Activated CD8-positive, alpha-beta memory T cell treated with anti-CD3 and anti-CD28 coated beads, Interleukin-2, amount 10 ng/mL, durations not matched to agents 7 days and 5 days (primary cell): Measurements from ENCODE around the gene ANG. TPM values are rescaled to one million over a fixed set of nuclear protein-coding genes. Genes with fewer than 3 reads are reported as not detected.
"Not testable (repeated sequence)": the region's sequence is repeated elsewhere in the genome, so short reads cannot be mapped to it uniquely, and the experiment has no call there.

Experiments used
- ATAC-seq: fragments of 150-1000 bp; cut with Tn5 transposase; one replicate; pipeline ENCODE4 v1.10.0; 2021; ENCODE audit warnings: moderate library complexity
- CTCF ChIA-PET: fragments of 350-600 bp; sonication (Branson Sonifier 250); formaldehyde crosslinking; loops from one replicate; lab custom pipeline; 2021; ENCODE audit warnings: antibody characterized with exemption; lab: Charles Lee
- DNase-seq: peaks from one replicate; pipeline ENCODE4 v3.0.0-alpha.2; 2020
- H3K27ac Mint-ChIP-seq: one replicate; pipeline ENCODE4 v1.8.0; 2021; ENCODE audit warnings: mild to moderate bottlenecking, mixed read lengths
- H3K27me3 Mint-ChIP-seq: one replicate; pipeline ENCODE4 v1.8.0; 2021; ENCODE audit warnings: mixed read lengths
- H3K36me3 Mint-ChIP-seq: one replicate; pipeline ENCODE4 v1.8.0; 2021; ENCODE audit warnings: mild to moderate bottlenecking, mixed read lengths
- H3K4me1 Mint-ChIP-seq: one replicate; pipeline ENCODE4 v1.8.0; 2021; ENCODE audit warnings: mixed read lengths
- H3K4me3 Mint-ChIP-seq: one replicate; pipeline ENCODE4 v1.8.0; 2021; ENCODE audit warnings: mild to moderate bottlenecking, moderate library complexity, mixed read lengths
- H3K9me3 Mint-ChIP-seq: one replicate; pipeline ENCODE4 v1.8.0; 2022; ENCODE audit warnings: low read depth, mixed read lengths
- total RNA-seq, 2 experiments: library from RNA; stranded (reverse); gene quantifications; one replicate each; pipeline ENCODE4 v1.2.3, GENCODE V29; 2021

ANG gene
- total RNA-seq, 2 experiments from 2014 or later = 1.5 to 2.5 TPM

DNA sequence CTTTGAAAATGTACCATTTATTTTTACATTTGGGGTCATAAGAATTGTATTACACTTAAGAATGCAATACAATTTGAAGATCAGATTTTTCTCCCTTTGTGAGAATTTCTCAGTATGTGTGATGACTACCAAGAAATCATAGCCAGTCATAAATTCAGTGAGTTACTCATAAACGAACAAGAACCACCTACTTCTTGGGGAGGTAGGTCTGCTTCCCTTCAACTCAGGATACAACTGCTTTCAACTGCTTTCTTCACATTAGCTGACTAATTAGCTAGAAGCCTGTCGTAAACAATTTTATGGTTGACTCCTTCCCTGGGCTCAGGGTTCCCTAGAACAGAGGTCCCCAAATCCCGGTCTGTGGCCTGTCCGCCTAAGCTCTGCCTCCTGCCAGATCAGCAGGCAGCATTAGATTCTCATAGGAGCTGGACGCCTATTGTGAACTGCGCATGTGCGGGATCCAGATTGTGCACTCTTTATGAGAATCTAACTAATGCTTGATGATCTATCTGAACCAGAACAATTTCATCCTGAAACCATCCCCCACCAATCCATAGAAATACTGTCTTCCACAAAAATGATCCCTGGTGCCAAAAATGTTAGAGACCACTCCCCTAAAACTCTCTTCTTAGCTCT, 3.7 kb downstream of the ANG start:
- ATAC-seq (peak; percentile 65), DNase-seq (no peak)
- peaks cover 33% of the 10 kb centered on the region for H3K4me1 Mint-ChIP-seq
- H3K27ac Mint-ChIP-seq = peak overlapping the region; percentile 66
- CTCF ChIA-PET = interaction anchor here (1.0 to 9.9 kb wide), 19 partner anchors 8 to 366 kb away, joined by 3 to 163 read pairs (median 7); partner anchors contain the start of gene RNASE4
- H3K36me3 Mint-ChIP-seq = no peaks in the 10 kb centered on the region
- no peaks in the 10 kb centered on the region for H3K27me3 Mint-ChIP-seq
- H3K4me3 Mint-ChIP-seq = no peak overlapping the region
- no peaks in the 10 kb centered on the region for H3K9me3 Mint-ChIP-seq

- ATAC-seq (no peak), DNase-seq (no peak)
- Mint-ChIP-seq H3K27me3 (peaks cover 2% of the 10 kb centered on the region), H3K4me1 (peaks cover 24% of the 10 kb centered on the region), H3K4me3 (no peak overlapping the region), H3K9me3 (no peaks in the 10 kb centered on the region), H3K27ac (no peak overlapping the region), H3K36me3 (no peaks in the 10 kb centered on the region)
- CTCF ChIA-PET = interaction anchor here (1.0 to 3.1 kb wide), 11 partner anchors 12 to 368 kb away, joined by 3 to 21 read pairs (median 5); partner anchors contain the start of gene RNASE4
These were observed 8.2 kb downstream of the ANG start for GRCh38 chr14:20696764-20697163.

DNA sequence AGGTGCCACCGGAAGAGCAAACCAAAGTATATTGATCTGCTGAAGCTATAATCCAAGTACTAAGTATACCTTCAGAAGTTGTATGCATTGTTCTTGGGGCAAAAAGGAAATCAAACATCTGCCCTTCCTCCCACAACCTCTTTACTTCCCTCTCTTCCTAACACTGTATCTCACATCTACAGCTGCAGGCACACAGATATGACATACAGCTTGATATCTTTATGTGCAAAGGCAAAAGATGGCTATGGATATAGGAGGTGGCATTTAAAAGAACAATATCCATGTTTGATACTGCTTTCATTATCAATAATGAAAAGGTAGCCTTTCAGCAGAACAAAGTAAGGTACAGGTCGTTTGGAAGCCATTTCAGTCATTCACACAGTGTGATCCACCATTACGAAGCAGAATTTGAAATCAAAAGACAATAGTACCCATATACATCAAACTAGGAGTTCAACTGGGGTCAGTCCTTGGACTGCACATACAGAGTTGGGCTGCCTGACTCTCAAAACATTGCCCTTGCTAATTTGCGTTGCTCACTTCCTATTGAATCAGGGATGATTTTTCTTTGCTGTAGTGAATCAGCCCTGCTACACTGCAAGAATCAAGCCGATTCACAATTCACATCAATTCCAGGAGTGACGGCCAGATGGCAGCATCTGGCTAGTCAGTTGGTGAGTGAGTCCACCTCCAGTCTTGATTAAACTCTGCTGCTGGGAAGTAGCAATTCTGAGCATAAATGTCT, 8.9 kb downstream of the ANG start:
- DNase-seq = peak; percentile 76
- peaks cover 19% of the 10 kb centered on the region for H3K4me1 Mint-ChIP-seq
- H3K4me3 Mint-ChIP-seq = no peak overlapping the region
- no peaks in the 10 kb centered on the region for H3K36me3 Mint-ChIP-seq
- ATAC-seq = peak; percentile 76
- H3K27ac Mint-ChIP-seq = no peak overlapping the region
- peaks cover 2% of the 10 kb centered on the region for H3K27me3 Mint-ChIP-seq
- no peaks in the 10 kb centered on the region for H3K9me3 Mint-ChIP-seq
- CTCF ChIA-PET = interaction anchor here (1.0 to 3.1 kb wide), 13 partner anchors 13 to 369 kb away, joined by 3 to 21 read pairs (median 5); partner anchors contain the start of gene RNASE4

DNA sequence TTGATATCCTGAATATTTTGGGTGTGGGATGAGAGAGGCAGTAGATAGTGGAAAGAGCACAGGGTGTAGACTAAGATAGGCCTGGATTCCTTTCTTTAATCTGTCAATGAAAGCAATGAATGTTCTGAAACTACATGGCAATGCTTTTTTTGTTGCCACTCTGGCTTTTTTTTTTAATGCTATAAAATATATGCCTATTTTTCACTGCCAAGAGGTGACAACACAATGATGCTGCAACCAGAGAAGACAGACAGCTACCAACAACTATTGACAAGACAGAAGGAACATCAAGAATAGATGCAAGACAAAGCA, 9.4 kb downstream of the ANG start:
- H3K4me3 Mint-ChIP-seq = no peak overlapping the region
- no peaks in the 10 kb centered on the region for H3K36me3 Mint-ChIP-seq
- peaks cover 2% of the 10 kb centered on the region for H3K27me3 Mint-ChIP-seq
- no peak for ATAC-seq
- CTCF ChIA-PET = interaction anchor here (0.9 to 3.1 kb wide), 7 partner anchors 14 to 273 kb away, joined by 3 to 21 read pairs (median 8); partner anchors contain the start of gene RNASE4
- peaks cover 16% of the 10 kb centered on the region for H3K4me1 Mint-ChIP-seq
- no peaks in the 10 kb centered on the region for H3K9me3 Mint-ChIP-seq
- no peak for DNase-seq
- no peak overlapping the region for H3K27ac Mint-ChIP-seq

DNA sequence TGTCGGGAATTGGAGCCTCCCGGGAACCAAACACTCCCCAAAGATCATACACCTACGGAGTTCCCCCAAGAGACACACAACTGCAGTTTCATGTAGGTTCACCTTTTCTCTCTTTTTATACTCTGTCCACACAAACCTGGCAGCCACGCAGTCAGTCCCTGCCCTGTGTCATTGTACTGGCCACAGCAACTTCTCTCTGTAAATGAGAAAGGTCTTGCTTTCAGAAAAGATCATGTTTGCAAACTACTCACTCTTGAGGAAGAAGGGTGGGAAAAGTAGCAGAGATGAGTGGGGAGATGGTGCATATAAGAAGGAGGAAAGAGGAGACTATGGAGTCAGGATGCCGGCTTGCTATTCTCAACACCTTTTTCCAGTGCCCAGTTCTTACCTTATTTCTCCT, 10.4 kb downstream of the ANG start:
- Mint-ChIP-seq H3K27me3 (peaks cover 2% of the 10 kb centered on the region), H3K9me3 (no peaks in the 10 kb centered on the region), H3K36me3 (no peaks in the 10 kb centered on the region), H3K4me1 (peaks cover 8% of the 10 kb centered on the region), H3K27ac (no peak overlapping the region), H3K4me3 (no peak overlapping the region)
- CTCF ChIA-PET = interaction anchor here (0.9 to 3.1 kb wide), 6 partner anchors 58 to 272 kb away, joined by 3 to 21 read pairs (median 14); no protein-coding TSS in a partner anchor
- DNase-seq (no peak), ATAC-seq (no peak)

DNA sequence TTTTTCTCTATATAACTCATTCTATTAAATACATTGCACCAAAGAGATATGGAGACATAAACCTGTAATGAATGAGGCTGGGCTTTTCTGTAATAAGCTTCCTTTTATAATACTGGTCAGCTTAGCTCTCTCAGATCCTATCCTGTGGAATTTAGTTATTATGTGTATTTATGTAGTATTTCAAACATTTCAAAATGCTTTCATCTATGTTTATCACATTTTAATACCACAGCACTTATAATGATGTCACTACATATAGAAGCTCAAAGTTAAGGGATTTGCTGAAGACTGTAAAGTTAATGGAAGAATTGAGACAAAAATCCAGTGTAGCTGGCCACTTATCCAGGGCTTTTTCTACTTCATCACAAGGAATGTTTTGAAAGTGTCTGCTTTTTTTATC, 11.4 kb downstream of the ANG start:
- H3K9me3 Mint-ChIP-seq = no peaks in the 10 kb centered on the region
- H3K4me1 Mint-ChIP-seq = peaks cover 8% of the 10 kb centered on the region
- no peaks in the 10 kb centered on the region for H3K36me3 Mint-ChIP-seq
- CTCF ChIA-PET = interaction anchor here (0.8 to 1.4 kb wide), 5 partner anchors 11 to 271 kb away, joined by 3 to 6 read pairs (median 4); no protein-coding TSS in a partner anchor
- no peak overlapping the region for H3K4me3 Mint-ChIP-seq
- DNase-seq = no peak
- no peak for ATAC-seq
- peaks cover 2% of the 10 kb centered on the region for H3K27me3 Mint-ChIP-seq
- H3K27ac Mint-ChIP-seq = no peak overlapping the region

DNA sequence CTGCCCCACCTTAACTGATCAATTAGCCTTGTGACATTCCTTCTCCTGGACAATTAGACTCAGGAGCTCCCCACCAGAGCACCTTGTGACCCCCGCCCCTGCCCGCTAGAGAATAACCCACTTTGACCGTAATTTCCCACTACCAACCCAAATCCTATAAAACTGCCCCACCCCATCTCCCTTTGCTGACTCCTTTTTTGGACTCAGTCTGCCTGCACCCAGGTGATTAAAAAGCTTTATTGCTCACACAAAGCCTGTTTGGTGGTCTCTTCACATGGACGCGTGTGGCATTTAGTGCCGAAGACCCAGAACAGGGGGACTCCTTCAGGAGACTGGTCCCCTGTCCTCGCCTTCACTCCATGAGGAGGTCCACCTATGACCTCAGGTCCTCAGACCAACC, 12.4 kb downstream of the ANG start:
- H3K4me3 Mint-ChIP-seq, H3K27ac Mint-ChIP-seq, H3K36me3 Mint-ChIP-seq, ATAC-seq, DNase-seq, H3K9me3 Mint-ChIP-seq, H3K27me3 Mint-ChIP-seq, H3K4me1 Mint-ChIP-seq: not testable (repeated sequence)
- CTCF ChIA-PET = interaction anchor here (1.4 kb wide), 1 partner anchor 173 kb away, joined by 4 read pairs; no protein-coding TSS in a partner anchor

DNA sequence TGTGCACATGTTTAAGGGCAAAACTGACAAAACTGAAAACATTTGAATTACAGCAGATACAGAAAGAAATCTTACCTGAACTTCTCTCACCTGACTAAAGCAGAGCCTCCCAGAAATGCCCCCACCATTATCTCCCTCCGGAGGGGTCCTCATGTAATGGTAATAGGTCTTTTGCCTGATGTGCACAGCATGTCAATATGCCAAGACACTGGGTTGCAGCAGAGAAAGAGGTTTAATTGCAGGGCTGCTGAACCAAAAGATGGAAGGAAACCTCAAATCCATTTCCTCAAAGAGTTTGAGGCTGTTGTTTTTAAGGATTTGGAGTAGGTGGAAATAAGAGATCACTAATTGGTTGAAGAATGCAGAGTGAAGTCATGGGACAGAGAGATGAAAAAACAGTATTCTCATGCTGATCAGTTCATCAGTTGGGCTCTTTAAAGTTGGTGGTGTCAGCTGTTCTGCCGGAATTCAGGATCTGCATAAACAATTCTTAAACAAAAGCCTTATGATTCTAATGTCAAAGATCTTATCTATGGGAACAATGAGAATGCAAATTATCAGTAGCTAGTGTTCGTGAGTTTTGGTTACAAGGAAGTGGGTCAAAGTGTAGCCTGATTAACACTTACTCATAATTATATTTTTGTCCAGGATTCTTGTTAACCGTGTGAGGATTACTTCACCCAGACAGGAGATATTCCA, 18.2 kb downstream of the ANG start:
- Mint-ChIP-seq H3K4me1 (no peaks in the 10 kb centered on the region), H3K36me3 (no peaks in the 10 kb centered on the region), H3K27me3 (peaks cover 6% of the 10 kb centered on the region), H3K9me3 (no peaks in the 10 kb centered on the region), H3K4me3 (no peak overlapping the region), H3K27ac (no peak overlapping the region)
- DNase-seq = no peak
- no peak for ATAC-seq
- CTCF ChIA-PET = interaction anchor here (1.4 kb wide), 1 partner anchor 151 kb away, joined by 6 read pairs; no protein-coding TSS in a partner anchor

- no peaks in the 10 kb centered on the region for H3K9me3 Mint-ChIP-seq
- DNase-seq (no peak), ATAC-seq (no peak)
- H3K36me3 Mint-ChIP-seq = no peaks in the 10 kb centered on the region
- peaks cover 6% of the 10 kb centered on the region for H3K27me3 Mint-ChIP-seq
- no peak overlapping the region for H3K27ac Mint-ChIP-seq
- CTCF ChIA-PET = interaction anchor here (1.0 to 1.4 kb wide), 2 partner anchors 150 to 253 kb away, joined by 3 to 6 read pairs; no protein-coding TSS in a partner anchor
- H3K4me1 Mint-ChIP-seq = no peaks in the 10 kb centered on the region
- H3K4me3 Mint-ChIP-seq = no peak overlapping the region
These were observed 19.1 kb downstream of the ANG start for GRCh38 chr14:20707622-20708021.

- Mint-ChIP-seq H3K36me3 (no peaks in the 10 kb centered on the region), H3K27me3 (peaks cover 16% of the 10 kb centered on the region), H3K27ac (no peak overlapping the region), H3K4me1 (no peaks in the 10 kb centered on the region), H3K9me3 (no peaks in the 10 kb centered on the region), H3K4me3 (no peak overlapping the region)
- DNase-seq (no peak), ATAC-seq (no peak)
- CTCF ChIA-PET = interaction anchor here (0.9 to 1.5 kb wide), 2 partner anchors 11 to 14 kb away, joined by 3 read pairs; no protein-coding TSS in a partner anchor
These were observed 22.7 kb downstream of the ANG start for GRCh38 chr14:20711261-20711660.

GRCh38 chr14:20711685-20712084, 23.1 kb downstream of the ANG start:
- H3K36me3 Mint-ChIP-seq = no peaks in the 10 kb centered on the region
- H3K27ac Mint-ChIP-seq = no peak overlapping the region
- no peak overlapping the region for H3K4me3 Mint-ChIP-seq
- H3K4me1 Mint-ChIP-seq = no peaks in the 10 kb centered on the region
- DNase-seq (no peak), ATAC-seq (no peak)
- no peaks in the 10 kb centered on the region for H3K9me3 Mint-ChIP-seq
- peaks cover 17% of the 10 kb centered on the region for H3K27me3 Mint-ChIP-seq
- CTCF ChIA-PET = interaction anchor here (1.0 to 1.5 kb wide), 2 partner anchors 14 to 36 kb away, joined by 3 to 4 read pairs; no protein-coding TSS in a partner anchor

DNA sequence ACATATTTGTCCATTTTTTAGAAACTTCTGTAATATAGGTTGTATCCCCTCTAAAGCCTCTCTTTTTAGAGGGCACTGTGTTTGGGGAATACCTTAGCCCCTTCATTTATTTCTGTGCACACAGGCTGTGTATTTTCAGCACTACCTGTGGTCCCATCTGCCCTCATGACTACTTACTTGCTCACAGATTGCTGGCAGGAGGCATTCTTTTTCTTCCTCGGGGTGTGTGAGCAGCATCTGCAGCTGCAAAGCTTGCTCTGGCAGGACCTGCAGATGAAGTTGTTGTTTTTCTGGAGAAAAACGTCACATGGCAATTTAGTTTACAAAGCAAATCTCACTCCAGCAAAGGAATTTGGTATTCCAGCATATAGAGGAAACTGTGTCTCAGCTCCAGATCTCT, 24.3 kb downstream of the ANG start:
- no peaks in the 10 kb centered on the region for H3K36me3 Mint-ChIP-seq
- CTCF ChIA-PET = interaction anchor here (1.0 to 1.8 kb wide), 2 partner anchors 21 to 34 kb away, joined by 3 to 4 read pairs; no protein-coding TSS in a partner anchor
- H3K4me1 Mint-ChIP-seq = no peaks in the 10 kb centered on the region
- peaks cover 23% of the 10 kb centered on the region for H3K27me3 Mint-ChIP-seq
- H3K27ac Mint-ChIP-seq = no peak overlapping the region
- H3K4me3 Mint-ChIP-seq = no peak overlapping the region
- no peak for DNase-seq
- ATAC-seq = no peak
- H3K9me3 Mint-ChIP-seq = no peaks in the 10 kb centered on the region
